Measurements from ENCODE around the gene IRF7.

DNA sequence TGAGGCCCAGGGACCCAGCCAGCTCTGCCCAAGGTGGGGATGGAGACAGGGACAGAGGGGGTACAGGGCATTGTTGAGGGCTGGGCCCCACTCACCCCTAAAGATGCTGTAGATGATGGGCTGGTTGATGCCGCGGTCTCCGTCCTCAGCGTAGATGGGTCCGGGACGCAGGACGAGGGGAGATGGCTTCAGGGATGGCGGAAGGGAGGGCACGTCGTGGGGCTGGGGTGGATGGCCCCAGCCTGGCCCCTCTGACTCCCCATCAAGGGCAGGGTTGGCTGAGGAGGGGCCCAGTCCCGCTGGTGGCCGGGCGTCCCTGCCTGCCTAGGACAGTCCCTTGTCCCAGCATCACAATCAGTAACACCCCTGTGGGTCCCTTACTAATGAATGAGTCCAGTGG is 4.5 kb upstream of the IRF7 start:
- TF ChIP-seq CTCF (IDR thresholded peaks at IDR 0.05; ENCODE audit: borderline replicate concordance, extremely low read depth, low read length, poor library complexity, severe bottlenecking) (no peak), EZH2 (IDR thresholded peaks at IDR 0.05; ENCODE audit: borderline replicate concordance, low read depth, low read length, severe bottlenecking) (no peak)
